Activated CD4-positive, alpha-beta T cell treated with anti-CD3 and anti-CD28 coated beads, Interleukin-2, amount 50 U/mL, for 4 hours (primary cell): ENCODE results near the gene ATP5F1C.

Source experiments
- DNase-seq, 2 experiments: peaks; one replicate each; pipeline ENCODE4 v3.0.0-alpha.2; 2020

Gene ATP5F1C

GRCh38 chr10:7853226-7853842, 65.4 kb downstream of the ATP5F1C start:
- DNase-seq: no peak

GRCh38 chr10:7853890-7854289, 65.9 kb downstream of the ATP5F1C start:
- no peak for DNase-seq

GRCh38 chr10:7855205-7855604, 67.2 kb downstream of the ATP5F1C start:
- no peak for DNase-seq

- DNase-seq: no peak
Measured at GRCh38 chr10:7856678-7857077, 68.7 kb downstream of the ATP5F1C start.

- DNase-seq: no peak
Measured at GRCh38 chr10:7857262-7857661, 69.3 kb downstream of the ATP5F1C start.
